ENCODE results near the gene RHOV. TPM values are rescaled to one million over a fixed set of nuclear protein-coding genes. Genes with fewer than 3 reads are reported as not detected.

RHOV gene
- total RNA-seq, 2 experiments from 2014 or later: 0.63 to 1.5 TPM

DNA sequence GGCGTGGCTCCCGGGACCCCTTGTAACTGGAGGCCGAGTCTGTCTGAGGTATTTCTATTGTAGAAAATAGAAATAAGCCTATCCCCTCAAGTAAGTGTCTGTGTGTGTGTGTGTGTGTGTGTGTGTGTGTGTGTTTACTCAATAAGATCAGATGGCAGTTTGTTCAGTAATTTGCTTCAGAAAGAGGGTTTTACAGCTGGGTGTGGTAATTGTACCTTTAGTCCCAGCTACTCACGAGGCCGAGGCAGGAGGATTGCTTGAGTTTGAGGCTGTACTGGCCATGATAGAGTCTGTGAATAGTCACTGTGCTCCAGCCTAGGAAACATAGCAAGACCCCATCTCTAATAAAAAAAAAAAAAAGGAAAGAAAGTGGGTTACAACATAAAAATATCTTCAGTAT, 21.5 kb downstream of the RHOV start:
- Histone ChIP-seq H3K79me2 (ENCODE audit: insufficient read depth, low read depth, low read length) (no peaks in the 10 kb centered on the region), H3K36me3 (ENCODE audit: insufficient read depth, low read length) (no peaks in the 10 kb centered on the region), H3K4me1 (ENCODE audit: insufficient read depth, low read length, poor library complexity, severe bottlenecking) (peaks cover 11% of the 10 kb centered on the region), H3K4me3 (ENCODE audit: low read depth, low read length, poor library complexity, severe bottlenecking) (no peak overlapping the region), H3K27ac (ENCODE audit: low read depth, low read length, poor library complexity, severe bottlenecking) (no peak overlapping the region), H3K4me2 (ENCODE audit: low read length) (no peak overlapping the region), H2AFZ (ENCODE audit: low read length) (no peak overlapping the region), H3K9me3 (ENCODE audit: low read length) (no peaks in the 10 kb centered on the region), H4K20me1 (ENCODE audit: insufficient read depth, low read length) (no peaks in the 10 kb centered on the region), H3K9me2 (ENCODE audit: insufficient read depth, low read length) (no peaks in the 10 kb centered on the region)
- intact Hi-C loops (cut with micrococcal nuclease; ENCODE audit: unreplicated experiment): no loop called here
- ChIA-PET CTCF (ENCODE audit: unreplicated experiment) (interaction anchor here (0.6 kb wide), 1 partner anchor 34 kb away, joined by 3 read pairs; no protein-coding TSS in a partner anchor), POLR2A (no interaction called here)
- BruUV-seq (replicated peaks): no TSS peak
- TF ChIP-seq, protein P1, sequence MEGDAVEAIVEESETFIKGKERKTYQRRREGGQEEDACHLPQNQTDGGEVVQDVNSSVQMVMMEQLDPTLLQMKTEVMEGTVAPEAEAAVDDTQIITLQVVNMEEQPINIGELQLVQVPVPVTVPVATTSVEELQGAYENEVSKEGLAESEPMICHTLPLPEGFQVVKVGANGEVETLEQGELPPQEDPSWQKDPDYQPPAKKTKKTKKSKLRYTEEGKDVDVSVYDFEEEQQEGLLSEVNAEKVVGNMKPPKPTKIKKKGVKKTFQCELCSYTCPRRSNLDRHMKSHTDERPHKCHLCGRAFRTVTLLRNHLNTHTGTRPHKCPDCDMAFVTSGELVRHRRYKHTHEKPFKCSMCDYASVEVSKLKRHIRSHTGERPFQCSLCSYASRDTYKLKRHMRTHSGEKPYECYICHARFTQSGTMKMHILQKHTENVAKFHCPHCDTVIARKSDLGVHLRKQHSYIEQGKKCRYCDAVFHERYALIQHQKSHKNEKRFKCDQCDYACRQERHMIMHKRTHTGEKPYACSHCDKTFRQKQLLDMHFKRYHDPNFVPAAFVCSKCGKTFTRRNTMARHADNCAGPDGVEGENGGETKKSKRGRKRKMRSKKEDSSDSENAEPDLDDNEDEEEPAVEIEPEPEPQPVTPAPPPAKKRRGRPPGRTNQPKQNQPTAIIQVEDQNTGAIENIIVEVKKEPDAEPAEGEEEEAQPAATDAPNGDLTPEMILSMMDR (conservative IDR thresholded peaks at IDR 0.05; ENCODE audit: low read length): no peak
- TF ChIP-seq EZH2phosphoT487 (IDR thresholded peaks at IDR 0.05; ENCODE audit: borderline replicate concordance, low read depth, low read length): no peak
- DNase-seq (ENCODE audit: low spot score): no peak

DNA sequence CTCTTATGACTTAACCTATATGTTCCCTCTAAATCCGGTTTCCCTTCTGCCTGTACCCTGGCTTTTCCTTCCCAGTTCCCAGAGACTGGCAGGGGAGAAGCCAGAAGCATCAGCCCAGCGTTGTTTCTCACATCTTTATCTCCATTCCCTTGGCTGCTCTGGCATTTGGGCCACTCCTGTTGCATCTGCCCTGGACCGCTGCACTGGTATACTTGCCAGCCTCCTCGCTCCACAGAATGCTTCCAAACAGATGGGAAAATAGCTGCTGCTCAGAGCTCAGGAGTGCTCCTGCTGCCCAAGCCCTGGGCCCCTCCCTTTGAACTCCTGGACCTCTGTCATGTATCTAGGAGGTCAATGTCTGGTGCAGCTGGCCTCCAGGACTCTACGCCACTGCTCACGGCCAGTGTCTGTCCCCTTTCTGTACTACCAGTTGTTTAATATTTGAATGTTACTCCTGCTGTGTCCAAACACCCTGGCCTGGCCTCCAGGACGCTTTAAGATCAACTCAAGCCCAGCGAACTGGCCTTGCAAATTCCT, 23.4 kb downstream of the RHOV start:
- Histone ChIP-seq H4K20me1 (ENCODE audit: insufficient read depth, low read length) (no peaks in the 10 kb centered on the region), H3K4me3 (ENCODE audit: low read depth, low read length, poor library complexity, severe bottlenecking) (no peak overlapping the region), H2AFZ (ENCODE audit: low read length) (no peak overlapping the region), H3K4me2 (ENCODE audit: low read length) (no peak overlapping the region), H3K36me3 (ENCODE audit: insufficient read depth, low read length) (no peaks in the 10 kb centered on the region), H3K9me3 (ENCODE audit: low read length) (no peaks in the 10 kb centered on the region), H3K79me2 (ENCODE audit: insufficient read depth, low read depth, low read length) (no peaks in the 10 kb centered on the region), H3K27ac (ENCODE audit: low read depth, low read length, poor library complexity, severe bottlenecking) (no peak overlapping the region), H3K9me2 (ENCODE audit: insufficient read depth, low read length) (no peaks in the 10 kb centered on the region), H3K4me1 (ENCODE audit: insufficient read depth, low read length, poor library complexity, severe bottlenecking) (peaks cover 17% of the 10 kb centered on the region)
- intact Hi-C loops (cut with micrococcal nuclease; ENCODE audit: unreplicated experiment): no loop called here
- ChIA-PET POLR2A (no interaction called here), CTCF (ENCODE audit: unreplicated experiment) (no interaction called here)
- DNase-seq (ENCODE audit: low spot score): no peak
- TF ChIP-seq, protein P1 (conservative IDR thresholded peaks at IDR 0.05; ENCODE audit: low read length): no peak
- no peak for TF ChIP-seq EZH2phosphoT487 (IDR thresholded peaks at IDR 0.05; ENCODE audit: borderline replicate concordance, low read depth, low read length)
- no TSS peak for BruUV-seq (replicated peaks)

DNA sequence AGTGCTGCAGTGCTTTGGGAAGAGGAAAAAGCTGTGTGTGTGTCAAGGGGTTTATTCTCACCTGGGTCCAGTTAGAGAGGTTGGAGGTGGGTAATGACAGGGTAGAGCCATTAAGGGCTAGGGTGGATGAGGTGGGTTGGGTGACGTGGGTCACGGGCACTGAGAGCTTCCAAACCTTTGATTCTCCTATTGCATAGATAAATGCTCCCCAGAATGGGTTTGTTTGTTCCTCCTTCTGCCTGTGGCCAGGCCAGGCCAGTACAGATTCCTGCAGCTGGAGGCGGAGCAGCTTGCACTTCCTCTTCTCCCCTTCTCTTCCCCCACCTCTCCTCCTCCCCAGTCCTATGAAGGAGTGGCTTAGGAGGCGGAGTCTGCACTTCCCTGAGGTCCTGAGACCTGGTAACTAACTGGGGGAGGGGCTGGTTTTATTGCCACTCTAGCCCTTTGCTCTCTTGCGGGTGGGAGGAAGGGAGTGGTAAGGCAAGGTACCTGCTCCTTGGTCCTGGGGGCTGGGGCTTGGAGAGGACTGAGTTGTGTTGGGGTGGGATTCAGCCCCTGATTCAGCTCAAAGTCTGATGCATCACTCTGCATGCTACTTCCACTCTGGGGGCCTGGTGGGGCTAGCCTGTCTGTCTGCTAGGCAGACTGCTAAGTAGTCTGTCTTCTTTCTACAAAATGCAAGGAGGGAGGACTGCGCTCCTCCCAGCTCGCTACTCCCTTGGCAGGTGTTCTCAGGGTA, 26.6 kb downstream of the RHOV start:
- Histone ChIP-seq H3K9me2 (ENCODE audit: insufficient read depth, low read length) (no peaks in the 10 kb centered on the region), H3K4me3 (ENCODE audit: low read depth, low read length, poor library complexity, severe bottlenecking) (peak overlapping the region; percentile 14), H4K20me1 (ENCODE audit: insufficient read depth, low read length) (no peaks in the 10 kb centered on the region), H2AFZ (ENCODE audit: low read length) (peak overlapping the region; percentile 76; the same call in 1 of the 2 replicates), H3K4me2 (ENCODE audit: low read length) (peak overlapping the region; percentile 66), H3K27ac (ENCODE audit: low read depth, low read length, poor library complexity, severe bottlenecking) (no peak overlapping the region), H3K36me3 (ENCODE audit: insufficient read depth, low read length) (no peaks in the 10 kb centered on the region), H3K9me3 (ENCODE audit: low read length) (no peaks in the 10 kb centered on the region), H3K4me1 (ENCODE audit: insufficient read depth, low read length, poor library complexity, severe bottlenecking) (peaks cover 25% of the 10 kb centered on the region), H3K79me2 (ENCODE audit: insufficient read depth, low read depth, low read length) (no peaks in the 10 kb centered on the region)
- CTCF ChIA-PET (ENCODE audit: unreplicated experiment): interaction anchor here (1.1 to 3.5 kb wide), 3 partner anchors 11 to 47 kb away, joined by 4 to 19 read pairs (median 4); partner anchors contain the start of gene VPS18
- peak; percentile 72 for DNase-seq (ENCODE audit: low spot score)
- POLR2A ChIA-PET: interaction anchor here (0.8 kb wide), 1 partner anchor 14 kb away, joined by 3 read pairs; no protein-coding TSS in a partner anchor
- TF ChIP-seq, protein P1 (conservative IDR thresholded peaks at IDR 0.05; ENCODE audit: low read length): no peak
- no peak for TF ChIP-seq EZH2phosphoT487 (IDR thresholded peaks at IDR 0.05; ENCODE audit: borderline replicate concordance, low read depth, low read length)
- no TSS peak for BruUV-seq (replicated peaks)
- intact Hi-C loops (cut with micrococcal nuclease; ENCODE audit: unreplicated experiment): no loop called here
